ENCODE data around the gene TRAM2. TPM values are rescaled to one million over a fixed set of nuclear protein-coding genes. Genes with fewer than 3 reads are reported as not detected.

The TRAM2 gene
- total RNA-seq, 1 experiment from 2014 or later: 21.2 TPM

DNA sequence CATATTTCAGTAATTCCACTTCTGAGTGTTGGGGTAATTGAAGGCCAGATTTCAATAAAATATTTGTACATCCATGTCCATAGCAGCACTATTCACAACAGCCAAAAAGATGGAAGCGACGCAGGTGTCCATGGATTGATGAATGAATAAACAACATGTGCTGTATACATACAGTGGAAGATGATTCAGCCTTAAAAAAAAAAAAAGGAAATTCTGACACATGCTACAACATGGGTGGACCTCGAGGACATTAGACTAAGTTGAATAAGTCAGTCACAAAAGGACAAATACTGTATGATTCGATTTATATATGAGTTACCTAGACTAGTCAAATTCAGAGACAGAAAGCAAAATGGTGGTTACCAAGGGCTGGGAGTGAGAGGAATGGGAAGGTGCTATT is 57.2 kb downstream of the TRAM2 start:
- Mint-ChIP-seq H3K4me3 (no peak overlapping the region), H3K9me3 (no peaks in the 10 kb centered on the region), H3K27ac (no peak overlapping the region), H3K36me3 (ENCODE audit: insufficient read depth in 1 of 3, low read depth in 3 of 3) (peaks cover 0 to 17% (median 4%) of the 10 kb centered on the region in 3 experiments; a peak in 3 of 7 replicates), H3K27me3 (ENCODE audit: low read depth) (no peaks in the 10 kb centered on the region), H3K4me1 (peaks cover 33 to 41% of the 10 kb centered on the region in 2 experiments)
- Histone ChIP-seq H3K4ac (ENCODE audit: low read depth, low read length) (no peak overlapping the region), H3K27ac (ENCODE audit: insufficient read length, low read depth, low read length) (no peak overlapping the region), H3K9ac (ENCODE audit: extremely low read depth, insufficient read length, low read length) (no peak overlapping the region), H2BK20ac (ENCODE audit: low read depth, low read length, poor library complexity, severe bottlenecking) (no peak overlapping the region), H3K27me3 (ENCODE audit: insufficient read depth, low read length) (no peaks in the 10 kb centered on the region), H2BK12ac (ENCODE audit: insufficient read length, low read depth, low read length) (no peak overlapping the region), H3K4me2 (ENCODE audit: insufficient read depth, insufficient read length, low read length) (no peak overlapping the region), H2BK120ac (ENCODE audit: low read depth, low read length, poor library complexity, severe bottlenecking) (no peak overlapping the region), H3T11ph (ENCODE audit: low read length) (no peak overlapping the region), H3K23ac (ENCODE audit: insufficient read length, low read depth, low read length) (no peak overlapping the region), H3K56ac (ENCODE audit: insufficient read length, low read depth, low read length) (no peak overlapping the region), H4K91ac (ENCODE audit: insufficient read length, low read depth, low read length) (no peak overlapping the region), H2AK5ac (ENCODE audit: insufficient read length, low read length) (no peak overlapping the region), H3K23me2 (ENCODE audit: insufficient read length, low read depth, low read length, poor library complexity, severe bottlenecking) (no peaks in the 10 kb centered on the region), H3K9me3 (ENCODE audit: control insufficient read depth, low read depth, low read length) (no peaks in the 10 kb centered on the region), H3K4me1 (ENCODE audit: insufficient read depth, low read length) (no peaks in the 10 kb centered on the region; the same call in 1 of the 2 replicates), H2BK15ac (ENCODE audit: low read depth, low read length) (no peak overlapping the region), H3K14ac (ENCODE audit: insufficient read depth, low read length) (no peak overlapping the region), H2AFZ (ENCODE audit: low read length) (no peak overlapping the region), H4K20me1 (ENCODE audit: control insufficient read depth, insufficient read depth, insufficient read length) (no peaks in the 10 kb centered on the region), H3K18ac (ENCODE audit: insufficient read length, low read depth, low read length) (no peak overlapping the region), H3K79me2 (ENCODE audit: insufficient read depth, low read length) (peaks cover 2% of the 10 kb centered on the region; the same call in 1 of the 2 replicates), H2BK5ac (ENCODE audit: insufficient read length, low read length) (no peak overlapping the region), H3K79me1 (ENCODE audit: insufficient read depth, low read depth, low read length, poor library complexity, severe bottlenecking) (no peaks in the 10 kb centered on the region), H4K8ac (replicated peaks; ENCODE audit: insufficient read length, low read depth, low read length) (no peak overlapping the region), H4K5ac (ENCODE audit: insufficient read length, low read depth, low read length) (no peak overlapping the region)
- no peak for TF ChIP-seq CTCF (conservative IDR thresholded peaks at IDR 0.05)
- DNase-seq: no peak
- no CpG with 5 or more reads among the region's 4 CpGs for WGBS (ENCODE audit: extremely low coverage, insufficient read length, low lambda C conversion rate)

Data from H9 (cell line).